HUES6 (cell line): Measurements from ENCODE around the gene HRCT1.

Experiments
- H3K27ac ChIP-seq: 2 replicates; pipeline ENCODE4 v1.7.0; 2013; ENCODE audit warnings: low read depth, mild to moderate bottlenecking, low read length, inconsistent platforms
- H3K27me3 ChIP-seq: 2 replicates; pipeline ENCODE4 v1.6.1; 2013; ENCODE audit warnings: low read length; ENCODE audit not compliant: control insufficient read depth, insufficient read depth
- H3K36me3 ChIP-seq: 2 replicates; pipeline ENCODE4 v1.6.1; 2013; ENCODE audit warnings: low read length; ENCODE audit not compliant: control insufficient read depth, insufficient read depth
- H3K4me1 ChIP-seq: 2 replicates; pipeline ENCODE4 v1.6.1; 2013; ENCODE audit warnings: low read length; ENCODE audit not compliant: control insufficient read depth, insufficient read depth
- H3K4me3 ChIP-seq: 2 replicates; pipeline ENCODE4 v1.5.1; 2013; ENCODE audit warnings: low read depth, low read length
- H3K9ac ChIP-seq: one replicate; pipeline ENCODE4 v1.6.1; 2013; ENCODE audit warnings: mild to moderate bottlenecking, low read length
- H3K9me3 ChIP-seq: 2 replicates; pipeline ENCODE4 v1.6.1; 2013; ENCODE audit warnings: low read depth, low read length; ENCODE audit not compliant: control insufficient read depth, insufficient read depth

Gene HRCT1

GRCh38 chr9:35935261-35935660 is 29.3 kb downstream of the HRCT1 start:
- H3K9me3 ChIP-seq: peaks cover 3% of the 10 kb centered on the region; the same call in 1 of the 2 replicates
- no peak overlapping the region for H3K9ac ChIP-seq
- H3K36me3 ChIP-seq: no peaks in the 10 kb centered on the region
- no peak overlapping the region for H3K27ac ChIP-seq
- 0 out of 2 replicates have a peak, but pooled peaks cover under 1% of the 10 kb centered on the region for H3K27me3 ChIP-seq
- H3K4me1 ChIP-seq: no peaks in the 10 kb centered on the region
- H3K4me3 ChIP-seq: no peak overlapping the region

- no peak overlapping the region for H3K9ac ChIP-seq
- no peak overlapping the region for H3K27ac ChIP-seq
- no peaks in the 10 kb centered on the region for H3K4me1 ChIP-seq
- no peak overlapping the region for H3K4me3 ChIP-seq
- peaks cover 4% of the 10 kb centered on the region for H3K27me3 ChIP-seq
- H3K9me3 ChIP-seq: peaks cover 3% of the 10 kb centered on the region; the same call in 1 of the 2 replicates
- no peaks in the 10 kb centered on the region for H3K36me3 ChIP-seq
Measured at GRCh38 chr9:35935755-35936509, 29.9 kb downstream of the HRCT1 start.

DNA sequence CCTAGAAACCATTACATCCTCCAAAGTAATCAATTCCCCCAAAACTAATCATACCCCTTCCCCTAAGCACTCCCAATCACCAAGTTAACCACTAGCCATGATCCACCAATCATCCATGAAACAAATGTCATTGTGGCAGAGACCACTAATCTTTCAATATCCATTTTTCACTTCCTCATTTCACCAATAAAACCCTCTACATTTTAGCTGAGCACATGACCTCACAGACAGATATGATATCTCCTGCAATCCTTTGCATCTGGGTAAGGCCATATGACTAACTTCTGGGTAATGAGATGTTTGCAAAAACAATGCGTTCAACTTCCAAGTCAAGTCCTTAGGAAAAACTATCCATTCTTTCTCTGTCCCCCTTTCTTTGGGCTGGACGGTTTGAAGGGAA is 31.2 kb downstream of the HRCT1 start:
- H3K36me3 ChIP-seq: no peaks in the 10 kb centered on the region
- H3K4me1 ChIP-seq: no peaks in the 10 kb centered on the region
- H3K4me3 ChIP-seq: no peak overlapping the region
- H3K9ac ChIP-seq: no peak overlapping the region
- no peak overlapping the region for H3K27ac ChIP-seq
- H3K9me3 ChIP-seq: peaks cover 3% of the 10 kb centered on the region; the same call in 1 of the 2 replicates
- H3K27me3 ChIP-seq: peaks cover 16% of the 10 kb centered on the region

DNA sequence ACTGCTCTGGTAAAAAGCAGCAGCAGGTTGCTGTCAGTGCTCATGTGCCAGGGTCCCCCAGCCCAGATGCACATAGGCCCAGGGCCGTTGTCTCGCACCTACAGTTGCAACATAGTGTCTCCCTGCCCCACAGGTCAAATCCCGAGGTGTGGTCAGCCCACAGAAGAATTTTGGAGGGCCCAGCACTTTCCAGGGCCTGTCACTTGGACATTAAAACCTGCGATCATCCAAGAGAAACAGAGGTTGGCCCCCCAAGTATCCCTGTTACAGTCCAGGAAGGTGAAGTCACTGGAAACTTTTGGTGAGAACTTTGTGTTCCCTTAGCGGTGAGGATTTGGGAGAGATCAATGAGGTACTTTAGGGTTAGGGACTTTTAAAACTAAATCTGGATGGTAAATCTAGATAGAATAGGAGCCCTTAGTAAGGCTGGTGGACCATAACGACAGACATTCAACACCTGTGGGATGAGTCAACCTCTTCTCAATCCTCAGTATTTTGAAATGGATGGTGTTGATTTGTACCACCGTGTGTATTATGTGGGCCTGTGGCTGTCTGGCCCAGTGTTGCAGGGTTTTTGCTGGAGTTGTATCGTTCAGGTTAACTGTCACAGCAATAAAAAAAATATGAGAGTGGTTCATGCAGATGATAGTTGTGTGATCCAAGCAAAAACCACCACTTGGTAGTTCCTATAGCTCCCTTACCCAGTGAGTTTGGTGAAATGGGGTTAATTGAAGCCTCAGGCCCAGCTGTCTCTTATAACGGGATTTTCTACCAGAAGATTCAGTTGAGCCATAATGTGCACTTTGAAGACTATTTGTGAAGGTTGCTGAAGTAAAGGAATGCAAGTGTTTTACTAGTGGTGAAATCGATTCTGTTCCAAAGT is 32.7 kb downstream of the HRCT1 start:
- Histone ChIP-seq H3K36me3 (no peaks in the 10 kb centered on the region), H3K9me3 (peaks cover 3% of the 10 kb centered on the region; the same call in 1 of the 2 replicates), H3K27me3 (peaks cover 31% of the 10 kb centered on the region), H3K9ac (no peak overlapping the region), H3K27ac (no peak overlapping the region), H3K4me3 (no peak overlapping the region), H3K4me1 (no peaks in the 10 kb centered on the region)

DNA sequence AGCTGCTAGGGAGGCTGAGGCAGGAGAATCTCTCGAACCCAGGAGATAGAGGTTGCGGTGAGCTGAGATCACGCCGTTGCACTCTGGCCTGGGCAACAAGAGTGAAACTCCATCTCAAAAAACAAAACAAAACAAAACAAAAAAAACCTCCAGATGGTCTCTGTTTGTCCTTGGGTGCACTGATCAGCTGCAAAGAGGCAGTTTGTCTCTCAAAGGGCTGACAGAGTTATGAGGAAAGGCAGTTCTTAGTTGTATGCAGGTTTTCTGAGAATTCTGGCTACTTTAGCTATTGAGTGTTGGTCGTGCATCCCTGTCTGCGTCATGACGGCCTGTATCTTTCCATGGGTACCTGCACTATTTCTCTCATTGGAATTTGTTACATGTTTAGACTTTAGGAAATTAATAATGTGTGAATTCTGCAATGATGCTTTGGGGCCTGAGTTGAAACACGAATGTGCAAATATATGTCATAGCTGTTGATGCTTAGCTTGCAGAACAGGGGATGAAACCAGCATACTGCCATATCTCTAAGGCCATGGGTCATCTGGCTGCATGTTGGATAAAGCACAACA is 33.8 kb downstream of the HRCT1 start:
- no peak overlapping the region for H3K9ac ChIP-seq
- H3K9me3 ChIP-seq: peaks cover 3% of the 10 kb centered on the region; the same call in 1 of the 2 replicates
- no peaks in the 10 kb centered on the region for H3K36me3 ChIP-seq
- H3K27ac ChIP-seq: no peak overlapping the region
- no peak overlapping the region for H3K4me3 ChIP-seq
- H3K4me1 ChIP-seq: no peaks in the 10 kb centered on the region
- H3K27me3 ChIP-seq: peaks cover 42% of the 10 kb centered on the region

GRCh38 chr9:35940458-35941407 is 34.7 kb downstream of the HRCT1 start:
- H3K4me3 ChIP-seq: no peak overlapping the region
- peaks cover 7% of the 10 kb centered on the region for H3K9me3 ChIP-seq
- no peak overlapping the region for H3K9ac ChIP-seq
- H3K4me1 ChIP-seq: no peaks in the 10 kb centered on the region
- no peaks in the 10 kb centered on the region for H3K36me3 ChIP-seq
- H3K27me3 ChIP-seq: peaks cover 44% of the 10 kb centered on the region
- H3K27ac ChIP-seq: no peak overlapping the region

- no peak overlapping the region for H3K27ac ChIP-seq
- no peaks in the 10 kb centered on the region for H3K4me1 ChIP-seq
- H3K9me3 ChIP-seq: peaks cover 4% of the 10 kb centered on the region; the same call in 1 of the 2 replicates
- no peaks in the 10 kb centered on the region for H3K36me3 ChIP-seq
- peaks cover 44% of the 10 kb centered on the region for H3K27me3 ChIP-seq
- H3K9ac ChIP-seq: no peak overlapping the region
- no peak overlapping the region for H3K4me3 ChIP-seq
Measured at GRCh38 chr9:35942286-35942685, 36.3 kb downstream of the HRCT1 start.

- H3K4me3 ChIP-seq: no peak overlapping the region
- no peak overlapping the region for H3K27ac ChIP-seq
- H3K4me1 ChIP-seq: peaks cover 4% of the 10 kb centered on the region; the same call in 1 of the 2 replicates
- H3K9ac ChIP-seq: no peak overlapping the region
- peaks cover 4% of the 10 kb centered on the region; the same call in 1 of the 2 replicates for H3K9me3 ChIP-seq
- no peaks in the 10 kb centered on the region for H3K36me3 ChIP-seq
- H3K27me3 ChIP-seq: peaks cover 44% of the 10 kb centered on the region
Measured at GRCh38 chr9:35944173-35944572, 38.2 kb downstream of the HRCT1 start.

GRCh38 chr9:35944841-35945240 is 38.8 kb downstream of the HRCT1 start:
- Histone ChIP-seq H3K9ac (no peak overlapping the region), H3K27me3 (peaks cover 44% of the 10 kb centered on the region), H3K4me3 (no peak overlapping the region), H3K27ac (no peak overlapping the region), H3K4me1 (peaks cover 8% of the 10 kb centered on the region; the same call in 1 of the 2 replicates), H3K36me3 (no peaks in the 10 kb centered on the region), H3K9me3 (peaks cover 4% of the 10 kb centered on the region; the same call in 1 of the 2 replicates)
